GM23248 (cell line): Measurements from ENCODE around the gene CUL9. TPM values are rescaled to one million over a fixed set of nuclear protein-coding genes. Genes with fewer than 3 reads are reported as not detected.

Experiments
- DNase-seq: peaks from one replicate; pipeline ENCODE4 v3.0.0-alpha.2; 2015
- H2AFZ ChIP-seq: fragments of 200-600 bp; sonication (generic); 2 replicates; pipeline ENCODE4 v1.6.1; 2016; ENCODE audit warnings: antibody characterized with exemption
- H3F3A ChIP-seq: fragments of 200-600 bp; sonication (generic); 2 replicates; pipeline ENCODE4 v1.6.1; 2016; ENCODE audit warnings: mild to moderate bottlenecking, antibody characterized with exemption, mixed run types; ENCODE audit not compliant: insufficient read depth
- H3K27ac ChIP-seq: fragments of 200-600 bp; sonication (generic); 2 replicates; pipeline ENCODE4 v1.5.1; 2016; ENCODE audit warnings: mild to moderate bottlenecking
- H3K27me3 ChIP-seq: fragments of 200-600 bp; sonication (generic); replicated peaks from 2 replicates; pipeline ENCODE4 v1.6.1; 2016; ENCODE audit warnings: mild to moderate bottlenecking; ENCODE audit not compliant: insufficient read depth
- H3K36me3 ChIP-seq: fragments of 200-600 bp; sonication (generic); 2 replicates; pipeline ENCODE4 v1.6.1; 2016; ENCODE audit warnings: low read depth, mild to moderate bottlenecking
- H3K4me1 ChIP-seq: fragments of 200-600 bp; sonication (generic); 2 replicates; pipeline ENCODE4 v1.6.1; 2016; ENCODE audit warnings: mild to moderate bottlenecking; ENCODE audit not compliant: insufficient read depth
- H3K4me2 ChIP-seq: fragments of 200-600 bp; sonication (generic); one replicate; pipeline ENCODE4 v1.6.1; 2016; ENCODE audit warnings: mild to moderate bottlenecking; ENCODE audit not compliant: unreplicated experiment
- H3K4me3 ChIP-seq: fragments of 200-600 bp; sonication (generic); 2 replicates; pipeline ENCODE4 v1.5.1; 2016; ENCODE audit warnings: mild to moderate bottlenecking
- H3K79me2 ChIP-seq: fragments of 200-600 bp; sonication (generic); 2 replicates; pipeline ENCODE4 v1.6.1; 2016; ENCODE audit warnings: mild to moderate bottlenecking; ENCODE audit not compliant: insufficient read depth
- H3K9ac ChIP-seq: fragments of 200-600 bp; sonication (generic); 2 replicates; pipeline ENCODE4 v1.6.1; 2016; ENCODE audit warnings: mild to moderate bottlenecking
- H3K9me2 ChIP-seq: fragments of 200-600 bp; sonication (generic); 2 replicates; pipeline ENCODE4 v1.6.1; 2016; ENCODE audit warnings: mixed run types, mild to moderate bottlenecking, moderate library complexity; ENCODE audit not compliant: insufficient read depth
- H3K9me3 ChIP-seq: fragments of 200-600 bp; sonication (generic); one replicate; pipeline ENCODE4 v1.6.1; 2017; ENCODE audit warnings: low read depth
- H4K20me1 ChIP-seq: fragments of 200-600 bp; sonication (generic); 2 replicates; pipeline ENCODE4 v1.6.0; 2016; ENCODE audit not compliant: insufficient read depth
- EZH2 ChIP-seq: fragments of 200-600 bp; sonication (generic); IDR thresholded peaks from 2 replicates; pipeline ENCODE4 v1.6.1; 2018; ENCODE audit warnings: antibody characterized with exemption, mild to moderate bottlenecking; ENCODE audit not compliant: insufficient read depth, poor library complexity, severe bottlenecking
- EZH2phosphoT487 ChIP-seq: fragments of 200-600 bp; sonication (generic); IDR thresholded peaks from 2 replicates; pipeline ENCODE4 v1.6.1; 2018; ENCODE audit warnings: antibody characterized with exemption, moderate library complexity, mild to moderate bottlenecking, low read depth; ENCODE audit not compliant: insufficient read depth
- WGBS, 2 experiments: methylation state at CpG; one replicate each; pipeline ENCODE4 v1.1.6; 2015 to 2017; ENCODE audit warnings: low lambda C conversion rate in 2 of 2, low coverage in 1 of 2; ENCODE audit errors: missing lambda C conversion rate in 2 of 2; 5-methylcytosine and 5-hydroxymethylcytosine counted together
- in situ Hi-C: fragments of 300-500 bp; cut with MboI; formaldehyde crosslinking; loops from 2 replicates; pipeline ENCODE4 v1.15.0; 2020
- polyA plus RNA-seq: library from polyadenylated mRNA; unstranded; fragments of >200 nt; fragmentation: Nextera tagmentation; extraction: Ambion mirVana; gene quantifications from 2 replicates; pipeline ENCODE4 v1.2.1, GENCODE V29; 2016
- total RNA-seq: library from RNA; depleted of rRNA; stranded (reverse); fragments of >200 nt; shearing (Covaris generic); gene quantifications from 2 replicates; pipeline ENCODE4 v1.2.3, GENCODE V29; 2014

CUL9 gene
- total and polyA plus RNA-seq, 2 experiments from 2014 or later: 8.5 to 15.0 TPM

GRCh38 chr6:43256670-43257366, 74.8 kb downstream of the CUL9 start:
- H3K9ac ChIP-seq: no peak overlapping the region
- TF ChIP-seq EZH2: no peak
- no peak for TF ChIP-seq EZH2phosphoT487
- in situ Hi-C loops: loop anchor here (10.0 kb wide), 1 partner anchor 78 kb away; no protein-coding TSS in a partner anchor
- WGBS, 2 experiments: 55 to 62% methylated on average over 9 of the region's 9 CpGs
- H2AFZ ChIP-seq: no peak overlapping the region
- no peak overlapping the region for H3K4me3 ChIP-seq
- H3K36me3 ChIP-seq: no peaks in the 10 kb centered on the region
- H3K9me3 ChIP-seq: no peaks in the 10 kb centered on the region
- no peak overlapping the region for H3K4me2 ChIP-seq
- H3K4me1 ChIP-seq: no peaks in the 10 kb centered on the region
- H3K27ac ChIP-seq: no peak overlapping the region
- H3K27me3 ChIP-seq: peaks cover 2% of the 10 kb centered on the region
- no peak for DNase-seq
- no peaks in the 10 kb centered on the region for H3K79me2 ChIP-seq
- no peaks in the 10 kb centered on the region for H4K20me1 ChIP-seq
- H3K9me2 ChIP-seq: no peaks in the 10 kb centered on the region
- H3F3A ChIP-seq: no peaks in the 10 kb centered on the region

- Histone ChIP-seq H3K9me2 (no peaks in the 10 kb centered on the region), H2AFZ (no peak overlapping the region), H3K27me3 (no peaks in the 10 kb centered on the region), H3K4me3 (no peak overlapping the region), H3K36me3 (no peaks in the 10 kb centered on the region), H3K9ac (no peak overlapping the region), H3K9me3 (no peaks in the 10 kb centered on the region), H3K27ac (no peak overlapping the region), H3K4me1 (no peaks in the 10 kb centered on the region), H3F3A (no peaks in the 10 kb centered on the region), H3K79me2 (no peaks in the 10 kb centered on the region), H4K20me1 (no peaks in the 10 kb centered on the region), H3K4me2 (no peak overlapping the region)
- DNase-seq: no peak
- 74 to 77% methylated on average over 12 of the region's 12 CpGs for WGBS, 2 experiments
- TF ChIP-seq EZH2phosphoT487: no peak
- TF ChIP-seq EZH2: no peak
- in situ Hi-C loops: loop anchor here (10.0 kb wide), 1 partner anchor 77 kb away; no protein-coding TSS in a partner anchor
Measured at GRCh38 chr6:43257367-43258145, 75.6 kb downstream of the CUL9 start.

DNA sequence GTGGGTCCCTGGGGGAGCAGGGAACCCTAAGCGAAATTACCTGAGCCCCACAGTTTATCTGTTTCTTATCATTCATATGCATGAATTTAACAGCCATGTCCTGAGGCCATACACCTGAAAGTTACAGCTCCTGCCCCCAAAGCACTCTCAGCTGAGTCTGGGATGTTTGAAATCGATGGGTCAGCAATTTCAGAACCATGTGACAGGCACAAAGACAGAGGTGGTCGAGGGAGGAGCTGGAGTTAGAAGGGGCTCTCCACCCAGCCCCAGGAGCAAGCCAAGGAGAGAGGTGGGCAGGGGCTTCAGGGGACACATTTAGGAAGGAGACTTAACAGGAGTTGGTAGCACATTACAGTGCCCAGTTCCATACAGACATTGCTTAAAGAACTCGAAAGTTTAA, 76.2 kb downstream of the CUL9 start:
- Histone ChIP-seq H3K9me2 (no peaks in the 10 kb centered on the region), H3K9me3 (no peaks in the 10 kb centered on the region), H4K20me1 (no peaks in the 10 kb centered on the region), H3K4me1 (no peaks in the 10 kb centered on the region), H3F3A (no peaks in the 10 kb centered on the region), H3K79me2 (no peaks in the 10 kb centered on the region), H2AFZ (no peak overlapping the region), H3K27me3 (no peaks in the 10 kb centered on the region), H3K4me2 (no peak overlapping the region), H3K36me3 (no peaks in the 10 kb centered on the region), H3K27ac (no peak overlapping the region), H3K4me3 (no peak overlapping the region), H3K9ac (no peak overlapping the region)
- DNase-seq: no peak
- TF ChIP-seq EZH2 (no peak), EZH2phosphoT487 (no peak)
- 43 to 44% methylated on average over 4 of the region's 4 CpGs for WGBS, 2 experiments
- in situ Hi-C loops: loop anchor here (10.0 kb wide), 1 partner anchor 77 kb away; no protein-coding TSS in a partner anchor

DNA sequence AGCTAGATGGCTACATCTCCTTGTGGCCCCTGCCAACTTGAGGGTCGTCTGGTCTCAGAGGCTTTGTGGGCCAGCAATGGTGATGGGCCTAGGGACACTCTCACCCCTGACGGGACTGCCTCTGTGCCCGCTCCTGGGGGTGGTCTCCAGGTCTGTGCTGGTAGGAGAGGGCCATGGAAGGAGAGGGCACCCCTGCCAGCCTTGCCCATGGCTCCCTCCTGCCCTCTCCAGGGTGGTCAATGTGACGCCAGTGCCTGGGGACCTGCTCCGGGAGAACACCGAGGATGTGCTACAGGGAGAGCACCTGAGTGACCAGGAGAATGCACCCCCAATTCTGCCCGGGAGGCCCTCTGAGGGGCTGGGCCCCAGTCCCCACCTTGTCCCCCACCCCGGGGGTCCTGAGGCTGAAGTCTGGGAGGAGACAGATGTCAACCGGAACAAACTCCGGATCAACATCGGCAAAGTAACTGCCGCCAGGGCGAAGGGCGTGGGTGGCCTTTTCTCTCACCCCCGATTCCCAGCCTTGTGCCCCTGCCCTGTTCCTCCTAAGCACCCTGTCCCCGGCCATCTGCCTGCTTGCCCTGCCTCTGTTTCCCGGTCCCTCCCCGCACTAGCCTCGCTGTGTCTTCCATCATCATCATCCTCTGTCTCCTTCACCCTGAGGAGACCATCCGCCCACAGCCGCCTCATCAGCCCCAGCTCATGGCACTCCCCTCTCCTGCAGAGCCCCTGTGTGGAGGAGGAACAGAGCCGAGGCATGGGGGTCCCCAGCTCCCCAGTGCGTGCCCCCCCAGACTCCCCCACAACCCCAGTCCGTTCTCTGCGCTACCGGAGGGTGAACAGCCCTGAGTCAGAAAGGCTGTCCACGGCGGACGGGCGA, 77.1 kb downstream of the CUL9 start:
- no peak overlapping the region for H3K27ac ChIP-seq
- 84 to 88% methylated on average over 20 to 30 of the region's 30 CpGs for WGBS, 2 experiments
- no peaks in the 10 kb centered on the region for H3F3A ChIP-seq
- H3K4me2 ChIP-seq: no peak overlapping the region
- DNase-seq: no peak
- H3K9ac ChIP-seq: no peak overlapping the region
- H3K4me3 ChIP-seq: no peak overlapping the region
- H3K9me2 ChIP-seq: no peaks in the 10 kb centered on the region
- H3K4me1 ChIP-seq: no peaks in the 10 kb centered on the region
- no peaks in the 10 kb centered on the region for H3K9me3 ChIP-seq
- no peaks in the 10 kb centered on the region for H3K79me2 ChIP-seq
- TF ChIP-seq EZH2 (no peak), EZH2phosphoT487 (no peak)
- H3K27me3 ChIP-seq: no peaks in the 10 kb centered on the region
- H4K20me1 ChIP-seq: no peaks in the 10 kb centered on the region
- H3K36me3 ChIP-seq: no peaks in the 10 kb centered on the region
- no peak overlapping the region for H2AFZ ChIP-seq
- in situ Hi-C loops: loop anchor here (10.0 kb wide), 1 partner anchor 76 kb away; no protein-coding TSS in a partner anchor
